ENCODE measurements around the gene RNH1. TPM values are rescaled to one million over a fixed set of nuclear protein-coding genes. Genes with fewer than 3 reads are reported as not detected.

The RNH1 gene
- total RNA-seq, 2 donors from 2014 or later = 97.8 to 153 TPM

GRCh38 chr11:489610-490185 lies 17.3 kb downstream of the RNH1 start:
- H3K4me3 ChIP-seq = no peak overlapping the region
- no peaks in the 10 kb centered on the region for H3K4me1 ChIP-seq
- H3K9me3 ChIP-seq = no peaks in the 10 kb centered on the region
- no peak for TF ChIP-seq POLR2A (IDR thresholded peaks at IDR 0.05)
- no peak for TF ChIP-seq CTCF (IDR thresholded peaks at IDR 0.05)
- no peak overlapping the region for H3K27ac ChIP-seq
- intact Hi-C loops (cut with DNase I) = no loop called here
- 91 to 94% methylated on average over 9 to 37 of the region's 37 CpGs for WGBS, 2 donors
- no peak for ATAC-seq
- no peak for DNase-seq
- H3K27me3 ChIP-seq = no peaks in the 10 kb centered on the region
- H3K36me3 ChIP-seq (replicated peaks in 1 of 2; ENCODE audit: insufficient read depth in 1 of 2, low read depth in 2 of 2) = peaks cover 0 to 9% of the 10 kb centered on the region in 2 donors

GRCh38 chr11:488992-489391 lies 18.1 kb downstream of the RNH1 start:
- Histone ChIP-seq H3K27ac (no peak overlapping the region), H3K4me1 (no peaks in the 10 kb centered on the region), H3K4me3 (no peak overlapping the region), H3K9me3 (no peaks in the 10 kb centered on the region), H3K27me3 (no peaks in the 10 kb centered on the region), H3K36me3 (replicated peaks in 1 of 2; ENCODE audit: insufficient read depth in 1 of 2, low read depth in 2 of 2) (peaks cover 0 to 4% of the 10 kb centered on the region in 2 donors)
- intact Hi-C loops (cut with DNase I) = no loop called here
- TF ChIP-seq CTCF (IDR thresholded peaks at IDR 0.05) (no peak), POLR2A (IDR thresholded peaks at IDR 0.05) (no peak)
- DNase-seq = no peak
- 90 to 95% methylated on average over 9 to 12 of the region's 19 CpGs for WGBS, 2 donors
- no peak for ATAC-seq

- Histone ChIP-seq H3K9me3 (no peaks in the 10 kb centered on the region), H3K4me3 (no peak overlapping the region), H3K27ac (no peak overlapping the region), H3K27me3 (no peaks in the 10 kb centered on the region), H3K4me1 (no peaks in the 10 kb centered on the region), H3K36me3 (replicated peaks in 1 of 2; ENCODE audit: insufficient read depth in 1 of 2, low read depth in 2 of 2) (peaks cover 0 to 4% of the 10 kb centered on the region in 2 donors)
- 86 to 97% methylated on average over 14 to 16 of the region's 19 CpGs for WGBS, 2 donors
- DNase-seq (no peak), ATAC-seq (no peak)
- intact Hi-C loops (cut with DNase I) = no loop called here
- TF ChIP-seq CTCF (IDR thresholded peaks at IDR 0.05) (no peak), POLR2A (IDR thresholded peaks at IDR 0.05) (no peak)
These were observed 18.5 kb downstream of the RNH1 start for GRCh38 chr11:488579-488978.

- Histone ChIP-seq H3K4me1 (no peaks in the 10 kb centered on the region), H3K27ac (no peak overlapping the region), H3K9me3 (no peaks in the 10 kb centered on the region), H3K4me3 (no peak overlapping the region), H3K27me3 (no peaks in the 10 kb centered on the region), H3K36me3 (replicated peaks in 1 of 2; ENCODE audit: insufficient read depth in 1 of 2, low read depth in 2 of 2) (peaks cover 0 to 4% of the 10 kb centered on the region in 2 donors)
- intact Hi-C loops (cut with DNase I) = no loop called here
- no peak for TF ChIP-seq CTCF (IDR thresholded peaks at IDR 0.05)
- TF ChIP-seq POLR2A (IDR thresholded peaks at IDR 0.05) = no peak
- DNase-seq (no peak), ATAC-seq (no peak)
- 92% methylated on average over 10 of the region's 25 CpGs; no CpG with 5 or more reads in 1 of the 2 donors for whole genome bisulfite sequencing, 2 donors
These were observed 19.0 kb downstream of the RNH1 start for GRCh38 chr11:488062-488461.

- Histone ChIP-seq H3K27ac (no peak overlapping the region), H3K4me3 (no peak overlapping the region), H3K4me1 (no peaks in the 10 kb centered on the region), H3K9me3 (no peaks in the 10 kb centered on the region), H3K27me3 (no peaks in the 10 kb centered on the region), H3K36me3 (replicated peaks in 1 of 2; ENCODE audit: insufficient read depth in 1 of 2, low read depth in 2 of 2) (peaks cover 0 to 4% of the 10 kb centered on the region in 2 donors)
- no peak for DNase-seq
- 89 to 92% methylated on average over 3 to 20 of the region's 22 CpGs for WGBS, 2 donors
- TF ChIP-seq POLR2A (IDR thresholded peaks at IDR 0.05) (no peak), CTCF (IDR thresholded peaks at IDR 0.05) (no peak)
- intact Hi-C loops (cut with DNase I) = no loop called here
- ATAC-seq = no peak
These were observed 19.4 kb downstream of the RNH1 start for GRCh38 chr11:487571-488021.

Measured in body of pancreas (tissue), 4 donors.